ENCODE data around the gene GFAP. TPM values are rescaled to one million over a fixed set of nuclear protein-coding genes. Genes with fewer than 3 reads are reported as not detected.

The GFAP gene
- total RNA-seq, 4 donors from 2014 or later, result 1.6 to 37.2 (median 7.3) TPM

- 90 to 91% methylated on average over 6 to 8 of the region's 8 CpGs for WGBS, 2 donors
- no peak for TF ChIP-seq CTCF (IDR thresholded peaks at IDR 0.05)
- TF ChIP-seq POLR2A (IDR thresholded peaks at IDR 0.05), result no peak
- TF ChIP-seq EP300 (IDR thresholded peaks at IDR 0.05), result no peak
- no peak for DNase-seq (ENCODE audit: low spot score in 2 of 2)
- Histone ChIP-seq H3K27ac (no peak overlapping the region), H3K9me3 (no peaks in the 10 kb centered on the region), H3K36me3 (no peaks in the 10 kb centered on the region), H3K4me1 (no peaks in the 10 kb centered on the region), H3K27me3 (no peaks in the 10 kb centered on the region), H3K4me3 (no peak overlapping the region)
These were observed 16.9 kb upstream of the GFAP start for GRCh38 chr17:44932096-44932786.

- no peak for DNase-seq (ENCODE audit: low spot score in 2 of 2)
- no peaks in the 10 kb centered on the region for H3K4me1 ChIP-seq
- no peaks in the 10 kb centered on the region for H3K27me3 ChIP-seq
- no peak for TF ChIP-seq CTCF (IDR thresholded peaks at IDR 0.05)
- no peak for TF ChIP-seq EP300 (IDR thresholded peaks at IDR 0.05)
- TF ChIP-seq POLR2A (IDR thresholded peaks at IDR 0.05), result no peak
- no peaks in the 10 kb centered on the region for H3K9me3 ChIP-seq
- no peak overlapping the region for H3K4me3 ChIP-seq
- H3K27ac ChIP-seq, result no peak overlapping the region
- WGBS, 2 donors, result 84 to 91% methylated on average over 5 of the region's 5 CpGs
- H3K36me3 ChIP-seq, result no peaks in the 10 kb centered on the region
These were observed 16.1 kb upstream of the GFAP start for GRCh38 chr17:44931376-44931775.

- WGBS, 2 donors, result 88% methylated on average over 6 of the region's 6 CpGs
- H3K9me3 ChIP-seq, result no peaks in the 10 kb centered on the region
- H3K27me3 ChIP-seq, result no peaks in the 10 kb centered on the region
- DNase-seq (ENCODE audit: low spot score in 2 of 2), result no peak
- TF ChIP-seq POLR2A (IDR thresholded peaks at IDR 0.05) (no peak), EP300 (IDR thresholded peaks at IDR 0.05) (no peak), CTCF (IDR thresholded peaks at IDR 0.05) (no peak)
- H3K27ac ChIP-seq, result no peak overlapping the region
- no peaks in the 10 kb centered on the region for H3K36me3 ChIP-seq
- H3K4me3 ChIP-seq, result no peak overlapping the region
- no peaks in the 10 kb centered on the region for H3K4me1 ChIP-seq
These were observed 15.4 kb upstream of the GFAP start for GRCh38 chr17:44930667-44931066.

GRCh38 chr17:44928950-44929720, 13.8 kb upstream of the GFAP start:
- Histone ChIP-seq H3K9me3 (no peaks in the 10 kb centered on the region), H3K36me3 (no peaks in the 10 kb centered on the region), H3K27ac (no peak overlapping the region), H3K27me3 (no peaks in the 10 kb centered on the region), H3K4me1 (no peaks in the 10 kb centered on the region), H3K4me3 (no peak overlapping the region)
- no peak for DNase-seq (ENCODE audit: low spot score in 2 of 2)
- TF ChIP-seq CTCF (IDR thresholded peaks at IDR 0.05) (no peak), EP300 (IDR thresholded peaks at IDR 0.05) (no peak), POLR2A (IDR thresholded peaks at IDR 0.05) (no peak)
- WGBS, 2 donors, result 88% methylated on average over 3 to 4 of the region's 7 CpGs

GRCh38 chr17:44928136-44928535, 12.8 kb upstream of the GFAP start:
- no peak overlapping the region for H3K4me3 ChIP-seq
- no peaks in the 10 kb centered on the region for H3K9me3 ChIP-seq
- no peaks in the 10 kb centered on the region for H3K4me1 ChIP-seq
- no peak for TF ChIP-seq CTCF (IDR thresholded peaks at IDR 0.05)
- WGBS, 2 donors, result 91 to 100% methylated on average over 12 to 14 of the region's 15 CpGs
- no peaks in the 10 kb centered on the region for H3K36me3 ChIP-seq
- no peaks in the 10 kb centered on the region for H3K27me3 ChIP-seq
- no peak overlapping the region for H3K27ac ChIP-seq
- DNase-seq (ENCODE audit: low spot score in 2 of 2), result no peak
